Panc1 (cell line): ENCODE measurements around the gene RNF214. TPM values are rescaled to one million over a fixed set of nuclear protein-coding genes. Genes with fewer than 3 reads are reported as not detected.

ENCODE experiments used
- ATAC-seq: fragments of 200-7000 bp; cut with Tn5 transposase; 2 replicates; pipeline ENCODE4 v1.9.1; 2020; ENCODE audit warnings: mild to moderate bottlenecking, moderate library complexity
- BruUV-seq: library from RNA; stranded (reverse); fragments of 400-500 nt; replicated peaks from 2 replicates; lab custom pipeline; 2021; lab: Mats Ljungman, UMichigan
- CTCF ChIA-PET: fragments of 300-600 bp; sonication (Branson Sonifier 250); formaldehyde crosslinking; loops from one replicate; lab custom pipeline; 2022; ENCODE audit warnings: antibody characterized with exemption; lab: Charles Lee
- POLR2A ChIA-PET: fragments of 300-600 bp; sonication (Branson Sonifier 250); formaldehyde crosslinking; loops from one replicate; lab custom pipeline; 2022; ENCODE audit warnings: antibody characterized with exemption; lab: Charles Lee
- DNase-seq: peaks from one replicate; pipeline ENCODE4 v3.0.0-alpha.2; 2010; ENCODE audit warnings: low read depth, low spot score
- H3K27ac ChIP-seq: 2 replicates; pipeline ENCODE4 v1.5.1; 2011; ENCODE audit warnings: mild to moderate bottlenecking, low read length, inconsistent platforms
- H3K27me3 ChIP-seq: fragments of 200-500 bp; sonication (Bioruptor generic); 2 replicates; pipeline ENCODE4 v1.6.0; 2014; ENCODE audit warnings: low read length, inconsistent platforms; ENCODE audit not compliant: control insufficient read depth, insufficient read depth
- H3K36me3 ChIP-seq: fragments of 200-500 bp; sonication (Bioruptor generic); 2 replicates; pipeline ENCODE4 v1.5.1; 2014; ENCODE audit warnings: inconsistent platforms, mild to moderate bottlenecking, low read length, moderate library complexity; ENCODE audit not compliant: control insufficient read depth, insufficient read depth
- H3K4me1 ChIP-seq: 2 replicates; pipeline ENCODE4 v1.5.1; 2011; ENCODE audit warnings: inconsistent platforms, mild to moderate bottlenecking, low read length, moderate library complexity; ENCODE audit not compliant: control insufficient read depth, insufficient read depth
- H3K4me3 ChIP-seq, 2 experiments: 2 replicates each; pipeline ENCODE4 v1.5.1; 2011 to 2012; ENCODE audit warnings: low read depth in 2 of 2, low read length in 2 of 2, mild to moderate bottlenecking in 2 of 2, inconsistent platforms in 1 of 2, moderate library complexity in 1 of 2
- H3K9me3 ChIP-seq: fragments of 200-500 bp; sonication (Bioruptor generic); 2 replicates; pipeline ENCODE4 v1.5.1; 2014; ENCODE audit warnings: low read depth, mild to moderate bottlenecking, inconsistent platforms, low read length, moderate library complexity; ENCODE audit not compliant: control insufficient read depth, insufficient read depth
- POLR2AphosphoS5 ChIP-seq: IDR thresholded peaks from 2 replicates; pipeline ENCODE4 v1.6.1; 2012; ENCODE audit warnings: mild to moderate bottlenecking, low read depth, low read length, moderate library complexity
- SIN3A ChIP-seq: IDR thresholded peaks from 2 replicates; pipeline ENCODE4 v1.6.1; 2012; ENCODE audit warnings: low read depth, mild to moderate bottlenecking, low read length, moderate library complexity, borderline replicate concordance; ENCODE audit not compliant: insufficient read depth
- TCF7L2 ChIP-seq: IDR thresholded peaks from 2 replicates; pipeline ENCODE4 v1.6.1; 2011; ENCODE audit warnings: mild to moderate bottlenecking, low read depth, low read length, inconsistent platforms
- in situ Hi-C: cut with HindIII; loops from 2 replicates; pipeline ENCODE4 v1.10.0; 2016; ENCODE audit warnings: low sequenced_read_pairs, low pct_unique_long_range_greater_than_20kb
- intact Hi-C: fragments of 100-400 bp; cut with micrococcal nuclease; formaldehyde crosslinking; loops from one replicate; pipeline ENCODE4 v1.10.0; 2022; ENCODE audit not compliant: unreplicated experiment
- total RNA-seq: library from RNA; stranded (reverse); gene quantifications from one replicate; pipeline ENCODE4 v1.2.1, GENCODE V29; 2021; ENCODE audit not compliant: unreplicated experiment
- TF ChIP-seq, protein P1 (sequence below): fragments of 450-650 bp; IDR thresholded peaks from 2 replicates; pipeline ENCODE4 v1.5.1; 2017; ENCODE audit warnings: mild to moderate bottlenecking
- TF ChIP-seq, protein P2 (sequence below), 2 experiments: IDR thresholded peaks; 2 replicates each; pipeline ENCODE4 v1.6.1; 2011 to 2012; ENCODE audit warnings: low read depth in 2 of 2, control low read depth in 1 of 2, low read length in 1 of 2, mild to moderate bottlenecking in 1 of 2, moderate library complexity in 1 of 2; ENCODE audit not compliant: insufficient read depth in 1 of 2

The RNF214 gene
- total RNA-seq, 1 experiment from 2014 or later: 39.7 TPM

- intact Hi-C loops (loop anchor here (5.0 kb wide), 1 partner anchor 78 kb away; no protein-coding TSS in a partner anchor), in situ Hi-C loops (no loop called here)
- CTCF ChIA-PET: interaction anchor here (0.7 kb wide), 1 partner anchor 54 kb away, joined by 4 read pairs; no protein-coding TSS in a partner anchor
- H3K36me3 ChIP-seq: no peaks in the 10 kb centered on the region
- H3K4me3 ChIP-seq: peak overlapping the region; percentile 63 to 81
- peaks cover 11% of the 10 kb centered on the region for H3K4me1 ChIP-seq
- no peaks in the 10 kb centered on the region for H3K27me3 ChIP-seq
- no peaks in the 10 kb centered on the region for H3K9me3 ChIP-seq
- DNase-seq (no peak), ATAC-seq (peak; percentile 76)
- TF ChIP-seq, protein P1, sequence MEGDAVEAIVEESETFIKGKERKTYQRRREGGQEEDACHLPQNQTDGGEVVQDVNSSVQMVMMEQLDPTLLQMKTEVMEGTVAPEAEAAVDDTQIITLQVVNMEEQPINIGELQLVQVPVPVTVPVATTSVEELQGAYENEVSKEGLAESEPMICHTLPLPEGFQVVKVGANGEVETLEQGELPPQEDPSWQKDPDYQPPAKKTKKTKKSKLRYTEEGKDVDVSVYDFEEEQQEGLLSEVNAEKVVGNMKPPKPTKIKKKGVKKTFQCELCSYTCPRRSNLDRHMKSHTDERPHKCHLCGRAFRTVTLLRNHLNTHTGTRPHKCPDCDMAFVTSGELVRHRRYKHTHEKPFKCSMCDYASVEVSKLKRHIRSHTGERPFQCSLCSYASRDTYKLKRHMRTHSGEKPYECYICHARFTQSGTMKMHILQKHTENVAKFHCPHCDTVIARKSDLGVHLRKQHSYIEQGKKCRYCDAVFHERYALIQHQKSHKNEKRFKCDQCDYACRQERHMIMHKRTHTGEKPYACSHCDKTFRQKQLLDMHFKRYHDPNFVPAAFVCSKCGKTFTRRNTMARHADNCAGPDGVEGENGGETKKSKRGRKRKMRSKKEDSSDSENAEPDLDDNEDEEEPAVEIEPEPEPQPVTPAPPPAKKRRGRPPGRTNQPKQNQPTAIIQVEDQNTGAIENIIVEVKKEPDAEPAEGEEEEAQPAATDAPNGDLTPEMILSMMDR: no peak
- TF ChIP-seq TCF7L2: no peak
- TF ChIP-seq SIN3A: no peak; the same call in 1 of the 2 replicates
- TF ChIP-seq POLR2AphosphoS5: no peak
- TF ChIP-seq, protein P2, sequence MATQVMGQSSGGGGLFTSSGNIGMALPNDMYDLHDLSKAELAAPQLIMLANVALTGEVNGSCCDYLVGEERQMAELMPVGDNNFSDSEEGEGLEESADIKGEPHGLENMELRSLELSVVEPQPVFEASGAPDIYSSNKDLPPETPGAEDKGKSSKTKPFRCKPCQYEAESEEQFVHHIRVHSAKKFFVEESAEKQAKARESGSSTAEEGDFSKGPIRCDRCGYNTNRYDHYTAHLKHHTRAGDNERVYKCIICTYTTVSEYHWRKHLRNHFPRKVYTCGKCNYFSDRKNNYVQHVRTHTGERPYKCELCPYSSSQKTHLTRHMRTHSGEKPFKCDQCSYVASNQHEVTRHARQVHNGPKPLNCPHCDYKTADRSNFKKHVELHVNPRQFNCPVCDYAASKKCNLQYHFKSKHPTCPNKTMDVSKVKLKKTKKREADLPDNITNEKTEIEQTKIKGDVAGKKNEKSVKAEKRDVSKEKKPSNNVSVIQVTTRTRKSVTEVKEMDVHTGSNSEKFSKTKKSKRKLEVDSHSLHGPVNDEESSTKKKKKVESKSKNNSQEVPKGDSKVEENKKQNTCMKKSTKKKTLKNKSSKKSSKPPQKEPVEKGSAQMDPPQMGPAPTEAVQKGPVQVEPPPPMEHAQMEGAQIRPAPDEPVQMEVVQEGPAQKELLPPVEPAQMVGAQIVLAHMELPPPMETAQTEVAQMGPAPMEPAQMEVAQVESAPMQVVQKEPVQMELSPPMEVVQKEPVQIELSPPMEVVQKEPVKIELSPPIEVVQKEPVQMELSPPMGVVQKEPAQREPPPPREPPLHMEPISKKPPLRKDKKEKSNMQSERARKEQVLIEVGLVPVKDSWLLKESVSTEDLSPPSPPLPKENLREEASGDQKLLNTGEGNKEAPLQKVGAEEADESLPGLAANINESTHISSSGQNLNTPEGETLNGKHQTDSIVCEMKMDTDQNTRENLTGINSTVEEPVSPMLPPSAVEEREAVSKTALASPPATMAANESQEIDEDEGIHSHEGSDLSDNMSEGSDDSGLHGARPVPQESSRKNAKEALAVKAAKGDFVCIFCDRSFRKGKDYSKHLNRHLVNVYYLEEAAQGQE (IDR thresholded peaks at IDR 0.05; ENCODE audit: insufficient read depth in 1 of 2, low read depth in 2 of 2, low read length in 1 of 2): no peak
- no TSS peak for BruUV-seq
- POLR2A ChIA-PET: interaction anchor here (0.6 to 1.0 kb wide), 2 partner anchors 12 to 1490 kb away, joined by 4 read pairs; partner anchors contain the start of gene CEP164
- H3K27ac ChIP-seq: no peak overlapping the region; the same call in 1 of the 2 replicates
Measured at GRCh38 chr11:117315285-117316196, 83.1 kb downstream of the RNF214 start.

- H3K9me3 ChIP-seq: no peaks in the 10 kb centered on the region
- ChIA-PET POLR2A (interaction anchor here (1.0 kb wide), 1 partner anchor 11 kb away, joined by 4 read pairs; the partner anchor contains the start of gene CEP164), CTCF (interaction anchor here (0.7 kb wide), 1 partner anchor 82 kb away, joined by 3 read pairs; no protein-coding TSS in a partner anchor)
- peaks cover 11% of the 10 kb centered on the region for H3K4me1 ChIP-seq
- TF ChIP-seq SIN3A (peak; percentile 92; the same call in 1 of the 2 replicates), TCF7L2 (peak; percentile 94)
- TF ChIP-seq, protein P2 (IDR thresholded peaks at IDR 0.05; ENCODE audit: insufficient read depth in 1 of 2, low read depth in 2 of 2, low read length in 1 of 2): no peak
- in situ Hi-C loops: no loop called here
- DNase-seq (peak; percentile 46), ATAC-seq (peak; percentile 99)
- no peaks in the 10 kb centered on the region for H3K36me3 ChIP-seq
- no peaks in the 10 kb centered on the region for H3K27me3 ChIP-seq
- H3K27ac ChIP-seq: peak within 1 kb of the TSS; percentile 78
- peak within 1 kb of the TSS; percentile 63 to 81 for H3K4me3 ChIP-seq
- no TSS peak for BruUV-seq
- intact Hi-C loops: loop anchor here (5.0 kb wide), 1 partner anchor 79 kb away; no protein-coding TSS in a partner anchor
Measured at GRCh38 chr11:117316197-117316961, 83.9 kb downstream of the RNF214 start, which contains the start of gene BACE1. Gene BACE1, minus strand, starts transcription at chr11:117316256. Its CDS starts 461 bp downstream, at chr11:117315795.
